GM10248 (cell line): ENCODE measurements around the gene NAV3.

Experiments
- CTCF ChIA-PET: fragments of 300-600 bp; sonication (Branson Sonifier 250); formaldehyde crosslinking; extraction: SDS; loops from one replicate; lab custom pipeline; 2021; ENCODE audit warnings: antibody characterized with exemption; lab: Yijun Ruan, JAX
- POLR2A ChIA-PET: fragments of 350-650 bp; sonication (Branson Sonifier 250); formaldehyde crosslinking; extraction: SDS; loops from one replicate; lab custom pipeline; 2020; ENCODE audit warnings: antibody characterized with exemption; lab: Yijun Ruan, JAX
- DNase-seq: peaks from one replicate; pipeline ENCODE4 v3.0.0; 2012; ENCODE audit errors: extremely low spot score
- CTCF ChIP-seq: IDR thresholded peaks from 2 replicates; pipeline ENCODE4 v1.5.1; 2012; ENCODE audit warnings: mild to moderate bottlenecking, low read depth; ENCODE audit errors: extremely low read depth, missing control alignments, control extremely low read depth

Gene NAV3

GRCh38 chr12:78194448-78194847, 363.8 kb downstream of the NAV3 start:
- ChIA-PET POLR2A (no interaction called here), CTCF (no interaction called here)
- no peak for TF ChIP-seq CTCF
- DNase-seq: no peak

GRCh38 chr12:78198896-78199295, 368.2 kb downstream of the NAV3 start:
- CTCF ChIA-PET: no interaction called here
- POLR2A ChIA-PET: no interaction called here

GRCh38 chr12:78199926-78200325, 369.2 kb downstream of the NAV3 start:
- no peak for TF ChIP-seq CTCF
- ChIA-PET CTCF (interaction anchor here (0.9 kb wide), 1 partner anchor 30 kb away, joined by 3 read pairs; no protein-coding TSS in a partner anchor), POLR2A (no interaction called here)
- DNase-seq: no peak

More at GRCh38 chr12:78198896-78199295, 368.2 kb downstream of the NAV3 start:
- no peak for DNase-seq
- TF ChIP-seq CTCF: no peak

- ChIA-PET POLR2A (no interaction called here), CTCF (no interaction called here)
- no peak for TF ChIP-seq CTCF
- no peak for DNase-seq
These were observed 374.2 kb downstream of the NAV3 start for GRCh38 chr12:78204926-78205325.

GRCh38 chr12:78208092-78208491, 377.4 kb downstream of the NAV3 start:
- POLR2A ChIA-PET: no interaction called here
- no peak for DNase-seq
- CTCF ChIA-PET: no interaction called here
- no peak for TF ChIP-seq CTCF

- CTCF ChIA-PET: interaction anchor here (1.1 kb wide), 1 partner anchor 9 kb away, joined by 3 read pairs; no protein-coding TSS in a partner anchor
- POLR2A ChIA-PET: no interaction called here
- DNase-seq: no peak
- TF ChIP-seq CTCF: no peak
These were observed 379.3 kb downstream of the NAV3 start for GRCh38 chr12:78209846-78210505.
